ENCODE results near the gene ZYG11A.

DNA sequence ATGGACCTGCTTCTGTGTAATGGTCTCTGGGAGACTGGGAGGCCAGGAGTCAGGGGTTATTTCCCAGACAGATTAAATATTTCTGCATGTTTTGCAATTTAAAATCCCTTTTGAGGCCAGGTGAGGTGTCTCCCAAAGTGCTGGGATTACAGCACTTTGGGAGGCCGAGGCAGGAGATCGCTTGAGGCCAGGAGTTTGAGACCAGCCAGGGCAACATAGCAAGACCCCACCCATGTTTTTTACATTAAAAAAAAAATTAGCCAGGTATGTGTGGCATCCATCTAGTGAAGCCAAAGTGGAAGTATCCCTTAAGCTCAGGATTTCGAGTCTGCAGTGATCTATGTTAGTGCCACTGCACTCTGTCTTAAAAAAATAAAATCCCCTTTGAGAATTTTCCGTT, 44.9 kb downstream of the ZYG11A start:
- TF ChIP-seq, protein P1, sequence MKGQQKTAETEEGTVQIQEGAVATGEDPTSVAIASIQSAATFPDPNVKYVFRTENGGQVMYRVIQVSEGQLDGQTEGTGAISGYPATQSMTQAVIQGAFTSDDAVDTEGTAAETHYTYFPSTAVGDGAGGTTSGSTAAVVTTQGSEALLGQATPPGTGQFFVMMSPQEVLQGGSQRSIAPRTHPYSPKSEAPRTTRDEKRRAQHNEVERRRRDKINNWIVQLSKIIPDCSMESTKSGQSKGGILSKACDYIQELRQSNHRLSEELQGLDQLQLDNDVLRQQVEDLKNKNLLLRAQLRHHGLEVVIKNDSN (IDR thresholded peaks at IDR 0.05): no peak
- no peak for TF ChIP-seq CEBPB (IDR thresholded peaks at IDR 0.05)
- no peak for TF ChIP-seq TEAD4 (IDR thresholded peaks at IDR 0.05)
- no peak for TF ChIP-seq RAD21 (IDR thresholded peaks at IDR 0.05; ENCODE audit: low read depth)
- no peak for TF ChIP-seq FOXM1 (IDR thresholded peaks at IDR 0.05; ENCODE audit: borderline replicate concordance, low read depth)
- no peak for TF ChIP-seq EP300 (IDR thresholded peaks at IDR 0.05; ENCODE audit: borderline replicate concordance)
- TF ChIP-seq TAF1 (IDR thresholded peaks at IDR 0.05; ENCODE audit: low read depth): no peak
- TF ChIP-seq CREB1 (IDR thresholded peaks at IDR 0.05; ENCODE audit: low read depth): no peak
- TF ChIP-seq ZBTB7A (IDR thresholded peaks at IDR 0.05; ENCODE audit: low read depth): no peak
- TF ChIP-seq REST (IDR thresholded peaks at IDR 0.05; ENCODE audit: low read depth): no peak
- no peak for TF ChIP-seq YY1 (IDR thresholded peaks at IDR 0.05; ENCODE audit: low read depth)
- TF ChIP-seq NFIC (IDR thresholded peaks at IDR 0.05): no peak
